ENCODE results near the gene MBD6.

- no peak for TF ChIP-seq CTCF (conservative IDR thresholded peaks at IDR 0.05; ENCODE audit: low read length)
- TF ChIP-seq EZH2phosphoT487 (IDR thresholded peaks at IDR 0.05; ENCODE audit: borderline replicate concordance, low read depth, low read length), result no peak
Observed at GRCh38 chr12:57552835-57553313, 30.2 kb downstream of the MBD6 start.

All from OCI-LY7 (cell line).